ENCODE results near the gene GPC3. TPM values are rescaled to one million over a fixed set of nuclear protein-coding genes. Genes with fewer than 3 reads are reported as not detected.
A peak's percentile ranks its signal among the peaks of the same experiment; 100 is the strongest.

The GPC3 gene
- total RNA-seq, 2 experiments from 2014 or later: 0.86 to 1.3 TPM

DNA sequence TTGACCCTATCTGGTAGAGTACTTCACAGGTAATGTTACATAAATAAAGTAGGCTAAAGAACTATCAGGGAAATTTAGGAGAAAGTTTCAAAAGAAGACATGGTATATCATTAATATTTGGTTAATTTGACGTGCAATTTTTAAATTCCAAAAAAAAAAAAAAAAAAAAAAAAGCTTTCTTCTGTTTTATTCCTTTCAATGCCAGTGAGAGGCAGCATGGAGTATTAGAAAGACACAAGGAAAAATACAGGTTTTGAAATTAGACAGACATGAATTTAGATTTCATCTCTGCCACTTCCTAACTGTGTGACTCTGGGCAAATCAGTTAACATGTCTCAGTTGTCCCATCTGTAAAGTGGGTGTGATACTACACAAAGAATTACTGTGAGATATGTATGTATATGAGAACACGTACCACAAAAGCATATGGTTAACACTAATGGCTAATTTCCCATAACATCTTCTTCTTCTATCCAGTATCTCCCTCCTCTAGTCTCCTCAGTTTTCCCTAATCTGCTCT, 132.5 kb downstream of the GPC3 start:
- ChIA-PET POLR2A (no interaction called here), CTCF (no interaction called here)
- no peak overlapping the region for H3K27ac Mint-ChIP-seq
- no peak for ATAC-seq
- no peak for DNase-seq
- intact Hi-C loops (cut with DNase I, micrococcal nuclease): no loop called here
- H3K36me3 Mint-ChIP-seq (ENCODE audit: low read depth): no peaks in the 10 kb centered on the region
- H3K27me3 Mint-ChIP-seq: no peaks in the 10 kb centered on the region
- no peak overlapping the region for H3K4me3 Mint-ChIP-seq
- H3K4me1 Mint-ChIP-seq: no peaks in the 10 kb centered on the region
- H3K9me3 Mint-ChIP-seq (ENCODE audit: low read depth): no peaks in the 10 kb centered on the region

DNA sequence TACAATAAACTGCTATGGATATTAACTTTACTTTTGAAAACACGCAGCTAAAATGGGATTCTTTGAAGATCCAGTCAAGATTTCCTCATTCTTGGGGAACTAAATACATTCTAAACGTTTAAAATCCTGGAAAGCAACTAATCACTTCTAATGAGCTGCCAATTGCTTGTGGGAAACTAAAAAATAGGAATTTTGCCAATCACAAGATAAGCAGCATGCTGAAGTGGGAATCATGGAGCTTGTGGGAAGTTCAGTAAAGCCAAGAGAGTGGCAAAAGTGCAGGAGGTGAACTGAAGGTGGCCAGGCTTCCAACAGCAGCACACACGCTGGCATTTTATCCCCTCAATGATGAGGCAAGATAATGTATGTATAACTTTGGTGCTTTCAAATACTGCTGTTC, 133.0 kb downstream of the GPC3 start:
- ChIA-PET CTCF (no interaction called here), POLR2A (no interaction called here)
- H3K27ac Mint-ChIP-seq: no peak overlapping the region
- no peaks in the 10 kb centered on the region for H3K27me3 Mint-ChIP-seq
- DNase-seq (no peak), ATAC-seq (no peak)
- intact Hi-C loops (cut with DNase I, micrococcal nuclease): no loop called here
- no peak overlapping the region for H3K4me3 Mint-ChIP-seq
- H3K4me1 Mint-ChIP-seq: no peaks in the 10 kb centered on the region
- no peaks in the 10 kb centered on the region for H3K9me3 Mint-ChIP-seq (ENCODE audit: low read depth)
- no peaks in the 10 kb centered on the region for H3K36me3 Mint-ChIP-seq (ENCODE audit: low read depth)

DNA sequence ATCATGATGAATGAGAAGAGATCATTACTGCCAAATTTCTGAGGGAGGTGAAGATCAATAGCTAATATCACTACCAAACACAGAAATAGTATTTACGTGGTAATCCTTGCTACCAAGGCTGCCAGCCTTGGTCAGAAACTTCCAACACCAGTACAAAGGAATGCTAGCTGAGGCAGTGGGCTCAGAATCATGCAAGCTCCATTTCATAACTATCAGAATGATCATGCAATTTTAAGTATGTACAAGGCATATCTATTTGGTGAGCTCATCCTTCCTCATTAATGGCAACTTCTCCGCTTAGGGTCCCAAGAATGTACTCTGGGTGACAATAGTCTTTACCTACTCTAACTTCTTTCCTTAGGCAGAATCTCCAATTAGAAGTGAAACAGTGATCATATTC, 135.0 kb downstream of the GPC3 start:
- no peak overlapping the region for H3K27ac Mint-ChIP-seq
- H3K36me3 Mint-ChIP-seq (ENCODE audit: low read depth): no peaks in the 10 kb centered on the region
- intact Hi-C loops (cut with DNase I, micrococcal nuclease): no loop called here
- CTCF ChIA-PET: interaction anchor here (0.6 kb wide), 1 partner anchor 563 kb away, joined by 3 read pairs; no protein-coding TSS in a partner anchor
- H3K27me3 Mint-ChIP-seq: no peaks in the 10 kb centered on the region
- H3K4me1 Mint-ChIP-seq: no peaks in the 10 kb centered on the region
- no peak for ATAC-seq
- no peaks in the 10 kb centered on the region for H3K9me3 Mint-ChIP-seq (ENCODE audit: low read depth)
- POLR2A ChIA-PET: no interaction called here
- no peak overlapping the region for H3K4me3 Mint-ChIP-seq
- no peak for DNase-seq

DNA sequence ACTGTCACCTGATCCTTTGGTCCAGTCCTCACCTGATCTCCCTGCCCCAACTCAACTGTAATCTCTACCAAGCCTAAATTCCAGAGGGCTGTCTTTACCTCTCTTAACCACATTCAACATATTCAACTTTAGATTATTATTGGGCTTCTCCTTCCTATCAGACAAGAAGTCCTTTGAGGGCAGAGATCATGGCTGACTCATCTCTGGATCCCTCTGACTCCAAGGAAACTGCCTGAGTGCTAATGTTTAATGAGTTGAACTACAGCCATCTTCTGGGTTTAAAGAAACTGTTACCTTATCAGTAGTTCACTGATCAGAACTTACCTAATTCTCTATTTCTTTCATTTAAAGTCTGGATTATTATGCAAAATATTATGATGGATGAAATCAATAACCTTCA, 135.7 kb downstream of the GPC3 start:
- ChIA-PET POLR2A (no interaction called here), CTCF (no interaction called here)
- DNase-seq (no peak), ATAC-seq (no peak)
- Mint-ChIP-seq H3K36me3 (ENCODE audit: low read depth) (no peaks in the 10 kb centered on the region), H3K27ac (no peak overlapping the region), H3K4me3 (no peak overlapping the region), H3K27me3 (no peaks in the 10 kb centered on the region), H3K9me3 (ENCODE audit: low read depth) (no peaks in the 10 kb centered on the region), H3K4me1 (no peaks in the 10 kb centered on the region)
- intact Hi-C loops (cut with DNase I, micrococcal nuclease): no loop called here

DNA sequence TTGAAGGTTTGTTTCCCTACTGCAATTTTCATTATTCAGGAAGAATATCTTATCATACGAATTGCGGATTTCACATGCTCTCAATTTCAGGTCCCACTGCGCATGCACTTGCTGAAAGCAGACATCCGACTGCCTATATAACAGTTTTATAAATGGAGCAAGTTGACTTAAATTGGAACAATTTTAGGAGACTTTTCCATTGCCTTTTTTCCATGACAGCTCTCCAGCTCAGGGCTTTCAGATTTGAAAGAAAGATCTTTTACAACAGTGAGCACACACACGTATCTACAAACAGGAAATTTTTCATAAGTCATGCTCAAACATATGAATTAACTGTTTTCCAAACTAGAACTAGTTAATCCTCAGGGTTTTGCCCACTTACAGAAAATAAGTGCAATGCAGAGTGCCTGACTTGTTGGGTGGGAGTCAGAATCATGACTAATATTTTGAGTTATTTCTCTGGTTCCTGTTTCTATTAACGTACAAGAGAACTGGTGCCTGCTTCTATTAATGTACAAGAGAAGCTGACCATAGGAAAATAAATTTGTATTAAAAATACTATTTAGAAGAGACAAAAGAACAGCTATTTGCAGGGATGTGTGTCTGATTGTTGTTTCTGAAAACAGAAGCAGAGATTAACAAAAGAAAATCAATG, 137.9 kb downstream of the GPC3 start:
- intact Hi-C loops (cut with DNase I, micrococcal nuclease): no loop called here
- POLR2A ChIA-PET: no interaction called here
- CTCF ChIA-PET: no interaction called here

DNA sequence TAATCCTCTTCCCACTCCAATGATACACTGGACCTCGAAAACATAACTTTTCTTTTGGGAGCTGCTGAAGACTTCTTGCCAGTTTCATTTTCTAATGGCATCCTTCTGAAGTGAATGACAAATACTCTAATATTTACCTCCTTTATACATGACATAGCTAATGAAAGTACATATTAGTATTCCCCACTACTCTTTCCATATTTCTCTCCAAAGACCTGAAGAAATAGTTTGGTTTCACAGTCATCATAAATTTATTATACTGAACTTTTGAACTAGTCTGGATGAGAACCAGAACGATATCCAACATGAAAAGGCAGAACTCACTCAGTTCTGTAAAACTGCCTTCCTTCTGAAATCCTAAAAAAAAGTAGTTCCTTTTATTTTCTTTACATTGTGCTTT, 139.1 kb downstream of the GPC3 start:
- Mint-ChIP-seq H3K4me3 (no peak overlapping the region), H3K9me3 (ENCODE audit: low read depth) (no peaks in the 10 kb centered on the region), H3K27me3 (no peaks in the 10 kb centered on the region), H3K27ac (no peak overlapping the region), H3K36me3 (ENCODE audit: low read depth) (no peaks in the 10 kb centered on the region), H3K4me1 (no peaks in the 10 kb centered on the region)
- ATAC-seq (no peak), DNase-seq (no peak)
- intact Hi-C loops (cut with DNase I, micrococcal nuclease): no loop called here
- ChIA-PET CTCF (no interaction called here), POLR2A (no interaction called here)

More for the DNA sequence above, 137.9 kb downstream of the GPC3 start:
- Mint-ChIP-seq H3K4me1 (no peaks in the 10 kb centered on the region), H3K27me3 (no peaks in the 10 kb centered on the region), H3K27ac (no peak overlapping the region), H3K4me3 (no peak overlapping the region), H3K9me3 (ENCODE audit: low read depth) (no peaks in the 10 kb centered on the region), H3K36me3 (ENCODE audit: low read depth) (no peaks in the 10 kb centered on the region)
- ATAC-seq (no peak), DNase-seq (no peak)

DNA sequence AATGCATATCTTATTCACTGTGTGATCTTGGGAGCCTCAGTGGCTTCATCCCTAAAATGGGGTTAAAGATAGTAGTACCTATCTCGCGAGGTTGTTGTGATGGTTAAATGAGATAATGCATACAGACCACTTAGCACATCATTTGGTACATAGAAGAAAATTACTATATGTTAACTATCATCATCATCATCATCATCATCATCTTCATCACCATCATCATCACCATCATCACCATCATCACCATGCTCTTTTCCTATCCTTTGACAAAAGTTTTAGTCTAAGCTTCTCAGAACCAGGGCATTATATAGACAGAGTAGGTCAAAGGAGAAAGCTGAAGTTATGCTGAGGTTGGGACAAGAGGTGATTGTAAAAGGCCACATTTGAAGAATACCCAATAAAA, 145.0 kb downstream of the GPC3 start:
- no peak overlapping the region for H3K4me3 Mint-ChIP-seq
- H3K4me1 Mint-ChIP-seq: no peaks in the 10 kb centered on the region
- no peaks in the 10 kb centered on the region for H3K36me3 Mint-ChIP-seq (ENCODE audit: low read depth)
- intact Hi-C loops (cut with DNase I, micrococcal nuclease): no loop called here
- ATAC-seq (no peak), DNase-seq (no peak)
- no peak overlapping the region for H3K27ac Mint-ChIP-seq
- no peaks in the 10 kb centered on the region for H3K27me3 Mint-ChIP-seq
- CTCF ChIA-PET: no interaction called here
- POLR2A ChIA-PET: no interaction called here
- H3K9me3 Mint-ChIP-seq (ENCODE audit: low read depth): no peaks in the 10 kb centered on the region

DNA sequence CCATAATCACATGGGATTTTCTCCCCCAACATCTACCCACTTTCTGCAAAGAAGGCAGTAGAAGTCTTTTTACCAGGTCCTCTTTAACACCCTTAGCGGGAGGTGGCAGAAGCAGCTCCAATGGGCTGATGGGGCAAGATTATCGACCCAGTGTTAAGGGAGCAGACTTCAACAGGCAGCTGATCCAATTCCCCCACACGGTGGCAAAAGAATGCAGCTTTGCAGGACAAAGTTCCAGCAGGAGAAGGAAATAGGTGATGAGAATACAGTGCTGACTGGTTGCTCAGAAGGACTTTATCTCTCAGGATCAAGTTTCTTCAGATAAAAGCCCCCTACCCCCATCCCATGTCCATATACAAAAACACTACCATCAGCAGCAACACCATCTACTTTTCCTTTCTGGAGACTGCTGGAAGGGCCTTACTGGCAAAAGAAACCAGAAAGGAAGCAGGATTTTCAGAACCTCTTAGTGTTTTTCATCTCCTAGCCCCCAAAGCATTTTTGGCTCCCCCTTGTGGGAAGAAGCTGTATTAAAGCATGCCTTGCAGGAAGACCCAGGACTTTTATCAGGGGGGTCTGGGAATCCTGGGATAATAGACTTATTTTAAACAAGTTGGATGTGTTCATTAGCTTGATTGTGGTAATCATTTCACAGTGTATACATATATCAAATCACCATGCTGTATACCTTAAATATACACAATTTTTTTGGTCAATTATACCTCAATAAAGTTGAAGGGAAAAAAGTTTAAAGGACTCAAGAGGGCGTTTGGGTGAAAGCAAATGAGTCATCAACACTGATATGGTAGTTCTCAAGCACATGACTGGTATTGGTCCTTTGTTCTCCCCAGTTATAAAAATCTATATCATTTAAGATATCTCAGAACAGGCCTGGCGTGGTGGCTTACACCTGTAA, 146.4 kb downstream of the GPC3 start:
- no peak overlapping the region for H3K27ac Mint-ChIP-seq
- no peaks in the 10 kb centered on the region for H3K36me3 Mint-ChIP-seq (ENCODE audit: low read depth)
- no peak overlapping the region for H3K4me3 Mint-ChIP-seq
- CTCF ChIA-PET: interaction anchor here (0.6 to 1.4 kb wide), 7 partner anchors 8 to 348 kb away, joined by 3 to 5 read pairs (median 3); no protein-coding TSS in a partner anchor
- peak; percentile 22 for DNase-seq
- intact Hi-C loops (cut with DNase I, micrococcal nuclease): loop anchor here in 1 of 2 experiments (5.0 kb wide), 1 partner anchor 47 kb away; no protein-coding TSS in a partner anchor
- ATAC-seq: no peak
- no peaks in the 10 kb centered on the region for H3K4me1 Mint-ChIP-seq
- H3K27me3 Mint-ChIP-seq: no peaks in the 10 kb centered on the region
- H3K9me3 Mint-ChIP-seq (ENCODE audit: low read depth): no peaks in the 10 kb centered on the region
- POLR2A ChIA-PET: no interaction called here

DNA sequence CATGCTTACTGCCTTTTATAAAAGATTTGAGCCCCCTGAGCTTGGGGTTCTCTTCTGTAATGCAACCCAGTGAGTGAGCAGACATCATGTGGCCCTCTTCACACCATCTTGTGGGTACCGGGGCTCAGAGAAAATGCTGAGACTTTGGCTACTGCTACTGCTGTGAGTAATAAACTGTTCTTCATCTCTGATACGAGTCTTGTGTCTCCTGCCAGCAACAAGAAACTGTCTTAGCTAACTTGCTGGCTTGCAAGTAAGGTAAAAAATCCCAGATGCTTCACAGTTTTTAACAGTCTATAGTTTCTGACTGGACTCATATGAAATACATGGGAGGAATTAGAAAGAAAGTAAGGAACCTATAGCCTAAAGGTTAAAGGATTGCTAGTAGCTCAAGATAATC, 148.3 kb downstream of the GPC3 start:
- H3K27ac Mint-ChIP-seq: no peak overlapping the region
- intact Hi-C loops (cut with DNase I, micrococcal nuclease): loop anchor here in 1 of 2 experiments (5.0 kb wide), 1 partner anchor 45 kb away; no protein-coding TSS in a partner anchor
- no peak for ATAC-seq
- ChIA-PET CTCF (interaction anchor here (0.8 kb wide), 1 partner anchor 43 kb away, joined by 3 read pairs; no protein-coding TSS in a partner anchor), POLR2A (no interaction called here)
- no peaks in the 10 kb centered on the region for H3K4me1 Mint-ChIP-seq
- H3K36me3 Mint-ChIP-seq (ENCODE audit: low read depth): no peaks in the 10 kb centered on the region
- no peaks in the 10 kb centered on the region for H3K27me3 Mint-ChIP-seq
- H3K4me3 Mint-ChIP-seq: no peak overlapping the region
- no peaks in the 10 kb centered on the region for H3K9me3 Mint-ChIP-seq (ENCODE audit: low read depth)
- no peak for DNase-seq

DNA sequence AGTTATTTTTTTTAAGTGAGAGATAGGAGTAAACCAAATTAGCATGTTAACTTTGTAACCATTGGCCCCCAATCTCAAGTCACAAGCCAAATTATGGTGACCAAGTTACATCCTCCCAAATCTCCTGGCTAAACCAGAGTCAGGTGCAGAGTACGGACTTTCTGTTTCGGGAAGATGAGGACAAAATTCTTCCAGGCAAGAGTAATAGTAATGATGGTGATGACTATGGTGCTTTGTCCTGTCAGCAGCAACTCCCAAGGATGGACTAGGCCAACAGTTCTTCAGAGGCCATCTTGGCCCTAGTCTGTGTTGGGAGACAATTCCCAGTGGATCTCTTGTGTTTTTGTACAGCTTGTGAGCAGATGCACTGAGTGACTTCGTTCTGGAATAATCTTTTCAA, 148.8 kb downstream of the GPC3 start:
- CTCF ChIA-PET: interaction anchor here (0.6 to 1.3 kb wide), 3 partner anchors 17 to 352 kb away, joined by 3 read pairs; no protein-coding TSS in a partner anchor
- ATAC-seq: no peak
- intact Hi-C loops (cut with DNase I, micrococcal nuclease): loop anchor here in 1 of 2 experiments (5.0 kb wide), 1 partner anchor 44 kb away; no protein-coding TSS in a partner anchor

DNA sequence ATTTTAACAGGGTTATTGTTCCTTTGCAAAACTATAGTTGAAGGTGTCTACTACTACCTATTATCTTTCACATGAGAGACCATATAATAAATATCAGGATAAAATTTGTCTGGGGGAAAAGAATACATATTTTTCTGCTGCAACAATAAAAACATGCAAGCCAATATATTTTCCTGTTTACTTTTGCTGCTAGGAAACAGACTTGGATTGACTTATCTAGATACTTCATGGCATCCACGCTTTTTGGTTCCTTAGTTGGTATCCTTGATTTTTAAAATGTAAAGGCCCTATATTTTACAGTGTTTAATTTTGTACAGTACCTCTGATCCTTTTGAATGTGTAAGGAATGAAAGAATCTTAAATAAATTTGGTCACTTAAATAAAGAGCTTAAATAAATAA, 150.6 kb downstream of the GPC3 start:
- ChIA-PET POLR2A (no interaction called here), CTCF (no interaction called here)
- ATAC-seq (no peak), DNase-seq (no peak)
- Mint-ChIP-seq H3K27me3 (no peaks in the 10 kb centered on the region), H3K36me3 (ENCODE audit: low read depth) (no peaks in the 10 kb centered on the region), H3K27ac (no peak overlapping the region), H3K9me3 (ENCODE audit: low read depth) (no peaks in the 10 kb centered on the region), H3K4me3 (no peak overlapping the region), H3K4me1 (no peaks in the 10 kb centered on the region)
- intact Hi-C loops (cut with DNase I, micrococcal nuclease): loop anchor here in 1 of 2 experiments (5.0 kb wide), 1 partner anchor 42 kb away; no protein-coding TSS in a partner anchor

More for the DNA sequence above, 148.8 kb downstream of the GPC3 start:
- H3K4me1 Mint-ChIP-seq: no peaks in the 10 kb centered on the region
- no peak overlapping the region for H3K27ac Mint-ChIP-seq
- no peaks in the 10 kb centered on the region for H3K9me3 Mint-ChIP-seq (ENCODE audit: low read depth)
- no peaks in the 10 kb centered on the region for H3K27me3 Mint-ChIP-seq
- POLR2A ChIA-PET: no interaction called here
- no peak for DNase-seq
- no peak overlapping the region for H3K4me3 Mint-ChIP-seq
- no peaks in the 10 kb centered on the region for H3K36me3 Mint-ChIP-seq (ENCODE audit: low read depth)
